Tibial nerve (tissue), 4 donors: ENCODE data around the gene DNAJC16. TPM values are rescaled to one million over a fixed set of nuclear protein-coding genes. Genes with fewer than 3 reads are reported as not detected.

ENCODE experiments used
- DNase-seq, 2 donors: peaks; one replicate each; pipeline ENCODE4 v3.0.0-alpha.2; 2019; ENCODE audit warnings: low spot score in 2 of 2
- H3K27ac ChIP-seq, 4 donors: fragments of 200-600 bp; sonication (generic) in 3 of 4; one replicate each; pipeline ENCODE4 v1.5.1; 2017 to 2019; ENCODE audit warnings: mild to moderate bottlenecking in 1 of 4
- H3K27me3 ChIP-seq, 2 donors: fragments of 200-600 bp; sonication (generic) in 1 of 2; one replicate each; pipeline versions ENCODE4 v1.5.1 to v1.6.0; 2017 to 2019
- H3K36me3 ChIP-seq, 3 donors: fragments of 200-600 bp; sonication (generic); one replicate each; pipeline ENCODE4 v1.5.1; 2018 to 2019
- H3K4me1 ChIP-seq, 4 donors: fragments of 200-600 bp; sonication (generic) in 3 of 4; one replicate each; pipeline ENCODE4 v1.5.1; 2017 to 2019
- H3K4me3 ChIP-seq, 4 donors: fragments of 200-600 bp; sonication (generic) in 3 of 4; one replicate each; pipeline ENCODE4 v1.5.1; 2017 to 2019; ENCODE audit warnings: mild to moderate bottlenecking in 1 of 4, moderate library complexity in 1 of 4
- H3K9me3 ChIP-seq, 4 donors: fragments of 200-600 bp; sonication (generic) in 3 of 4; one replicate each; pipeline ENCODE4 v1.5.1; 2017 to 2019
- CTCF ChIP-seq, 5 experiments: fragments of 200-600 bp in 3 of 5; fragments of 450-650 bp in 2 of 5; sonication (generic) in 3 of 5; IDR thresholded peaks; one replicate each; pipeline ENCODE4 v1.5.1; 2016 to 2019; ENCODE audit warnings: antibody characterized with exemption in 5 of 5, mild to moderate bottlenecking in 3 of 5, moderate library complexity in 2 of 5
- EP300 ChIP-seq, 2 donors: sonication (generic); formaldehyde crosslinking; IDR thresholded peaks; one replicate each; pipeline ENCODE4 v1.6.1; 2017; ENCODE audit warnings: antibody characterized with exemption in 2 of 2, mild to moderate bottlenecking in 1 of 2
- POLR2A ChIP-seq, 2 donors: fragments of 450-650 bp; IDR thresholded peaks; one replicate each; pipeline ENCODE4 v1.6.1; 2017; ENCODE audit warnings: antibody characterized with exemption in 2 of 2, mild to moderate bottlenecking in 2 of 2, moderate library complexity in 2 of 2
- WGBS, 2 donors: methylation state at CpG; one replicate each; pipeline ENCODE4 v1.1.5; 2018; 5-methylcytosine and 5-hydroxymethylcytosine counted together
- total RNA-seq, 4 donors: library from RNA; depleted of rRNA; stranded (reverse); fragments of >200 nt; gene quantifications; one replicate each; pipeline ENCODE4 v1.1.0, GENCODE V29; 2016

Gene DNAJC16
- total RNA-seq, 4 donors from 2014 or later, result 11.4 to 35.0 (median 26.3) TPM

GRCh38 chr1:15605398-15606383, 79.0 kb downstream of the DNAJC16 start:
- peaks cover 0 to 3% (median 0%) of the 10 kb centered on the region in 4 donors for H3K9me3 ChIP-seq
- DNase-seq, result no peak
- H3K4me1 ChIP-seq, result peaks cover 0 to 23% (median 0%) of the 10 kb centered on the region in 4 donors
- no peak overlapping the region for H3K27ac ChIP-seq
- H3K4me3 ChIP-seq, result no peak overlapping the region
- H3K27me3 ChIP-seq, result no peaks in the 10 kb centered on the region
- H3K36me3 ChIP-seq, result no peaks in the 10 kb centered on the region
- 86 to 87% methylated on average over 11 of the region's 11 CpGs for WGBS, 2 donors
- no peak for TF ChIP-seq EP300 (IDR thresholded peaks at IDR 0.05)
- no peak for TF ChIP-seq CTCF (IDR thresholded peaks at IDR 0.05)
- TF ChIP-seq POLR2A (IDR thresholded peaks at IDR 0.05), result no peak

- H3K9me3 ChIP-seq, result peaks cover 0 to 3% (median 0%) of the 10 kb centered on the region in 4 donors
- no peaks in the 10 kb centered on the region for H3K36me3 ChIP-seq
- TF ChIP-seq EP300 (IDR thresholded peaks at IDR 0.05) (no peak), POLR2A (IDR thresholded peaks at IDR 0.05) (no peak), CTCF (IDR thresholded peaks at IDR 0.05) (no peak)
- H3K27me3 ChIP-seq, result no peaks in the 10 kb centered on the region
- H3K27ac ChIP-seq, result no peak overlapping the region
- H3K4me3 ChIP-seq, result no peak overlapping the region
- no peak for DNase-seq
- WGBS, 2 donors, result 82 to 88% methylated on average over 7 of the region's 7 CpGs
- no peaks in the 10 kb centered on the region for H3K4me1 ChIP-seq
Observed at GRCh38 chr1:15609631-15610030, 83.0 kb downstream of the DNAJC16 start.

DNA sequence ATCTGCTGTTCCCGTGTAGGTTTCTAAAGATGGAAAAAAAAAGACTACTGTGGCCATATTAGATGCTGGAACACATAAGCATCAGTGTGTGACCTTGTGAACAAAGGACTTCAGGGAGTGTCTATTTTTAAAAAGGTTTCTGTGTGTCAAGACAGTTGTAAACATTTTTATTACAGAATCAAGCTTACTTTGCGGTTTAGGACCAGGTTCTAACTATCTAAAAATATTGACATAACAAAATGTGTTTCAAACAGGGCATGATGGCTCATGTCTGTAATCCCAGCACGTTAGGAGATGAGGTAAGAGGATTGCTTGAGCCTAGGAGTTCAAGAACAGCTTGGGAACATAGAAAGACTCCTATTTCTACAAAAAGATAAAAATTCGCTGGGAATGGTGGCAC, 83.5 kb downstream of the DNAJC16 start:
- H3K4me3 ChIP-seq, result no peak overlapping the region
- no peaks in the 10 kb centered on the region for H3K36me3 ChIP-seq
- no peaks in the 10 kb centered on the region for H3K4me1 ChIP-seq
- DNase-seq, result no peak
- H3K27ac ChIP-seq, result no peak overlapping the region
- 63 to 67% methylated on average over 4 of the region's 4 CpGs for WGBS, 2 donors
- no peaks in the 10 kb centered on the region for H3K27me3 ChIP-seq
- no peak for TF ChIP-seq CTCF (IDR thresholded peaks at IDR 0.05)
- H3K9me3 ChIP-seq, result peaks cover 0 to 3% (median 0%) of the 10 kb centered on the region in 4 donors

GRCh38 chr1:15616373-15617172, 89.9 kb downstream of the DNAJC16 start:
- H3K4me1 ChIP-seq, result peaks cover 0 to 42% (median 27%) of the 10 kb centered on the region in 4 donors
- H3K27me3 ChIP-seq, result no peaks in the 10 kb centered on the region
- 24 to 25% methylated on average over 16 of the region's 16 CpGs for WGBS, 2 donors
- DNase-seq, result no peak
- peak overlapping the region; percentile 92 to 98 (median 95) for H3K27ac ChIP-seq
- TF ChIP-seq CTCF (IDR thresholded peaks at IDR 0.05), result no peak
- TF ChIP-seq POLR2A (IDR thresholded peaks at IDR 0.05), result no peak
- TF ChIP-seq EP300 (IDR thresholded peaks at IDR 0.05), result no peak
- peak overlapping the region; percentile 40 to 98 (median 85) for H3K4me3 ChIP-seq
- H3K9me3 ChIP-seq, result no peaks in the 10 kb centered on the region
- H3K36me3 ChIP-seq, result no peaks in the 10 kb centered on the region
